ENCODE measurements around the gene FABP2. TPM values are rescaled to one million over a fixed set of nuclear protein-coding genes. Genes with fewer than 3 reads are reported as not detected.

Gene FABP2
- total RNA-seq, 1 experiment from 2014 or later: not detected

DNA sequence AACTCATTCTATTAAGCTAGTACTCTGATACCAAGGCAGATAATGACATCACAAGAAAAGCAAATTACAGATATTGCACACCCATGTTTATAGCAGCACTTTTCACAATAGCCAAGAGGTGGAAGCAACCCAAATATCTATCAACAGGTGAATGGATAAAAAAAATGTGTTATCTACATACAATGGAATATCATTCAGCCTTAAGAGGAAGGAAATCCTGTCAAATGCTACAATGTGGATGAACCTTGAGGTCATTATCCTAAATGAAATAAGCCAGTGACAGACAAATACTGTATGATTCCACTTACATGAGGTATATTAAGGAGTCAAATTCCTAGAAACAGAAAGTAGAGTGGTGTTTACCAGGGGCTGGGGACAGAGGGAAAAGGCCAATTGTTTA is 14.3 kb downstream of the FABP2 start:
- Histone ChIP-seq H2BK12ac (ENCODE audit: insufficient read length, low read depth, low read length) (no peak overlapping the region), H3K79me2 (ENCODE audit: insufficient read depth, low read length) (no peaks in the 10 kb centered on the region), H3K4me1 (ENCODE audit: insufficient read depth, low read length) (no peaks in the 10 kb centered on the region), H4K5ac (ENCODE audit: insufficient read length, low read depth, low read length) (no peak overlapping the region), H3K27ac (ENCODE audit: insufficient read length, low read depth, low read length) (no peak overlapping the region), H3K4me2 (ENCODE audit: insufficient read depth, insufficient read length, low read length) (no peak overlapping the region), H3K14ac (ENCODE audit: insufficient read depth, low read length) (no peak overlapping the region), H2BK20ac (ENCODE audit: low read depth, low read length, poor library complexity, severe bottlenecking) (no peak overlapping the region), H3K56ac (ENCODE audit: insufficient read length, low read depth, low read length) (no peak overlapping the region), H3K23me2 (ENCODE audit: insufficient read length, low read depth, low read length, poor library complexity, severe bottlenecking) (no peaks in the 10 kb centered on the region), H2BK15ac (ENCODE audit: low read depth, low read length) (no peak overlapping the region), H3K9ac (ENCODE audit: extremely low read depth, insufficient read length, low read length) (no peak overlapping the region), H2AFZ (ENCODE audit: low read length) (no peak overlapping the region), H3T11ph (ENCODE audit: low read length) (no peak overlapping the region), H2BK5ac (ENCODE audit: insufficient read length, low read length) (no peak overlapping the region), H3K79me1 (ENCODE audit: insufficient read depth, low read depth, low read length, poor library complexity, severe bottlenecking) (no peaks in the 10 kb centered on the region), H3K18ac (ENCODE audit: insufficient read length, low read depth, low read length) (no peak overlapping the region), H3K23ac (ENCODE audit: insufficient read length, low read depth, low read length) (no peak overlapping the region), H3K9me3 (ENCODE audit: control insufficient read depth, low read depth, low read length) (no peaks in the 10 kb centered on the region), H4K91ac (ENCODE audit: insufficient read length, low read depth, low read length) (no peak overlapping the region), H4K20me1 (ENCODE audit: control insufficient read depth, insufficient read depth, insufficient read length) (no peaks in the 10 kb centered on the region), H3K27me3 (ENCODE audit: insufficient read depth, low read length) (no peaks in the 10 kb centered on the region), H4K8ac (replicated peaks; ENCODE audit: insufficient read length, low read depth, low read length) (no peak overlapping the region), H3K4ac (ENCODE audit: low read depth, low read length) (no peak overlapping the region), H2BK120ac (ENCODE audit: low read depth, low read length, poor library complexity, severe bottlenecking) (no peak overlapping the region), H2AK5ac (ENCODE audit: insufficient read length, low read length) (no peak overlapping the region)
- TF ChIP-seq, protein P1, sequence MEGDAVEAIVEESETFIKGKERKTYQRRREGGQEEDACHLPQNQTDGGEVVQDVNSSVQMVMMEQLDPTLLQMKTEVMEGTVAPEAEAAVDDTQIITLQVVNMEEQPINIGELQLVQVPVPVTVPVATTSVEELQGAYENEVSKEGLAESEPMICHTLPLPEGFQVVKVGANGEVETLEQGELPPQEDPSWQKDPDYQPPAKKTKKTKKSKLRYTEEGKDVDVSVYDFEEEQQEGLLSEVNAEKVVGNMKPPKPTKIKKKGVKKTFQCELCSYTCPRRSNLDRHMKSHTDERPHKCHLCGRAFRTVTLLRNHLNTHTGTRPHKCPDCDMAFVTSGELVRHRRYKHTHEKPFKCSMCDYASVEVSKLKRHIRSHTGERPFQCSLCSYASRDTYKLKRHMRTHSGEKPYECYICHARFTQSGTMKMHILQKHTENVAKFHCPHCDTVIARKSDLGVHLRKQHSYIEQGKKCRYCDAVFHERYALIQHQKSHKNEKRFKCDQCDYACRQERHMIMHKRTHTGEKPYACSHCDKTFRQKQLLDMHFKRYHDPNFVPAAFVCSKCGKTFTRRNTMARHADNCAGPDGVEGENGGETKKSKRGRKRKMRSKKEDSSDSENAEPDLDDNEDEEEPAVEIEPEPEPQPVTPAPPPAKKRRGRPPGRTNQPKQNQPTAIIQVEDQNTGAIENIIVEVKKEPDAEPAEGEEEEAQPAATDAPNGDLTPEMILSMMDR (conservative IDR thresholded peaks at IDR 0.05): no peak
- Mint-ChIP-seq H3K9me3 (no peaks in the 10 kb centered on the region), H3K27ac (no peak overlapping the region), H3K27me3 (ENCODE audit: low read depth) (0 out of 2 replicates have a peak, but pooled peaks cover 3% of the 10 kb centered on the region), H3K4me1 (no peaks in the 10 kb centered on the region), H3K4me3 (no peak overlapping the region), H3K36me3 (ENCODE audit: insufficient read depth in 1 of 3, low read depth in 3 of 3) (no peaks in the 10 kb centered on the region)
- DNase-seq: no peak
